Measurements from ENCODE around the gene TUFT1.

Gene TUFT1

DNA sequence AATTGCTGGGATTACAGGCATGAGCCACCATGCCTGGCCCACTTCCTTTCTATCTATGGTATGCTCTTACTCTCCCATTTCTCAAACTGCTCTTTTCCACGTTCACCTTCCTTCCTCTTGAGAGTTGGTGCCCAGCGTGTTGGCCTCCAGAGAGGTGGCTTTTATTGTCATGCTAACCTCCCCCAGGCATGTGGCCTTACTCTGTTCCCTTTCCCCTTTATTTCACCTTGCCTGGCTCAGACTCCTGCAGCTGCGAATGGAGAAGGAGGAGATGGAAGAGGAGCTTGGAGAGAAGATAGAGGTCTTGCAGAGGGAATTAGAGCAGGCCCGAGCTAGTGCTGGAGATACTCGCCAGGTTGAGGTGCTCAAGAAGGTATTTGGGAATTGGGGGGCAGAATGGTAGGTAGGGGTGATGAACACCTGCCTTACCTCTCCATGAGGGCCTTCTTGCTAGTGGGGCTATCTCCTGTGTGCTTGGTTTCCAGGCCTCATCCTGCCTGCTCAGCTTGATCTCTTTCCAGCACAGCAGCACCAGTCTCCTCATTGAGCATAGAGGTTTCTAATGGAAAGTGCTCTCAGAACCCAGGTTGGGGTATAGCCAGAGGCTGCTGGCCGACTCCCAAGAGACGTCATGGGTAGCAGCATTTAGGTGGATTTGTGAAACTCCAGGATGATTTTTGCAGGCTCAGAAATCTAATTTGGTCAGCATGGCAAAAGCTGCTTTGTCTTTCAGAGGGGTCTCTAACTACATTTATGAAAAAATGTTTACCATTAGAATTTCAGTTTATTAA, 13.2 kb upstream of the TUFT1 start:
- TF ChIP-seq, protein P1, sequence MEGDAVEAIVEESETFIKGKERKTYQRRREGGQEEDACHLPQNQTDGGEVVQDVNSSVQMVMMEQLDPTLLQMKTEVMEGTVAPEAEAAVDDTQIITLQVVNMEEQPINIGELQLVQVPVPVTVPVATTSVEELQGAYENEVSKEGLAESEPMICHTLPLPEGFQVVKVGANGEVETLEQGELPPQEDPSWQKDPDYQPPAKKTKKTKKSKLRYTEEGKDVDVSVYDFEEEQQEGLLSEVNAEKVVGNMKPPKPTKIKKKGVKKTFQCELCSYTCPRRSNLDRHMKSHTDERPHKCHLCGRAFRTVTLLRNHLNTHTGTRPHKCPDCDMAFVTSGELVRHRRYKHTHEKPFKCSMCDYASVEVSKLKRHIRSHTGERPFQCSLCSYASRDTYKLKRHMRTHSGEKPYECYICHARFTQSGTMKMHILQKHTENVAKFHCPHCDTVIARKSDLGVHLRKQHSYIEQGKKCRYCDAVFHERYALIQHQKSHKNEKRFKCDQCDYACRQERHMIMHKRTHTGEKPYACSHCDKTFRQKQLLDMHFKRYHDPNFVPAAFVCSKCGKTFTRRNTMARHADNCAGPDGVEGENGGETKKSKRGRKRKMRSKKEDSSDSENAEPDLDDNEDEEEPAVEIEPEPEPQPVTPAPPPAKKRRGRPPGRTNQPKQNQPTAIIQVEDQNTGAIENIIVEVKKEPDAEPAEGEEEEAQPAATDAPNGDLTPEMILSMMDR (conservative IDR thresholded peaks at IDR 0.05; ENCODE audit: low read depth, low read length), result no peak
- DNase-seq (ENCODE audit: low read depth), result no peak
- no peak overlapping the region for H3K4me3 ChIP-seq (ENCODE audit: low read depth, low read length)

DNA sequence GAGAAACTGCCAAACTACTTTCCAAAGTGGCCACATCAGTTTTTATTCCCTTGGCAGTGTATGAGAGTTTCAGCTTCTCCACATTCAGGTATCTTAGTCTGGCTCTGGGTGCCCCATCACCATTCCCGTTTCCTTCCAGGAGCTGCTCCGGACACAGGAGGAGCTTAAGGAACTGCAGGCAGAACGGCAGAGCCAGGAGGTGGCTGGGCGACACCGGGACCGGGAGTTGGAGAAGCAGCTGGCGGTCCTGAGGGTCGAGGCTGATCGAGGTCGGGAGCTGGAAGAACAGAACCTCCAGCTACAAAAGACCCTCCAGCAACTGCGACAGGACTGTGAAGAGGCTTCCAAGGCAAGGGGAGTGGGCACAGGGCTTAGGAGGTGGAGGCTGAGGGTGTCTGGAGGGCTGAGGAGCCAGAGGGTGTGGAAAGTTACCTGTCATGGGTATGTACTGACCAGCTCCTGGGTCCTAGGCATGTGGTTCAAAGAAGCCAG, 10.9 kb upstream of the TUFT1 start:
- H3K4me3 ChIP-seq (ENCODE audit: low read depth, low read length), result no peak overlapping the region
- DNase-seq (ENCODE audit: low read depth), result no peak
- TF ChIP-seq, protein P1 (conservative IDR thresholded peaks at IDR 0.05; ENCODE audit: low read depth, low read length), result no peak

DNA sequence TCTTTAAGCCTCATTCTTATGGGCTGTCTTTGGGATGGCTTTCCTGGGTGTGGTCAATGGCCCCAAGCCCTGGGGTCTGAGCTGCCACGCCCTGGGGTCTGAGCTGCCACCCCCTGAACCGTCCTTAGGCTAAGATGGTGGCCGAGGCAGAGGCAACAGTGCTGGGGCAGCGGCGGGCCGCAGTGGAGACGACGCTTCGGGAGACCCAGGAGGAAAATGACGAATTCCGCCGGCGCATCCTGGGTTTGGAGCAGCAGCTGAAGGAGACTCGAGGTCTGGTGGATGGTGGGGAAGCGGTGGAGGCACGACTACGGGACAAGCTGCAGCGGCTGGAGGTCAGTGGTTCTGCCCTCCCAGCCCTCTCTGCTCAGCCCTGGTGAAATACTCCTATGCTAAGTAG, 10.3 kb upstream of the TUFT1 start:
- TF ChIP-seq, protein P1 (conservative IDR thresholded peaks at IDR 0.05; ENCODE audit: low read depth, low read length), result no peak
- no peak for DNase-seq (ENCODE audit: low read depth)
- H3K4me3 ChIP-seq (ENCODE audit: low read depth, low read length), result no peak overlapping the region

DNA sequence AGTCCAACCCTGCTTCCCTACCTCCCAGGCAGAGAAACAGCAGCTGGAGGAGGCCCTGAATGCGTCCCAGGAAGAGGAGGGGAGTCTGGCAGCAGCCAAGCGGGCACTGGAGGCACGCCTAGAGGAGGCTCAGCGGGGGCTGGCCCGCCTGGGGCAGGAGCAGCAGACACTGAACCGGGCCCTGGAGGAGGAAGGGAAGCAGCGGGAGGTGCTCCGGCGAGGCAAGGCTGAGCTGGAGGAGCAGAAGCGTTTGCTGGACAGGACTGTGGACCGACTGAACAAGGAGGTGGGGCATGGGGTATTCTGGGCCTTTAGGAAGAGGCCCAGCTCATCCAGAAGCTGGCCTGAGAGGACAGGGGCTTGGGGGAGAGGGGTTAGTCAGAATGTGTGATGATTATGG, 9.6 kb upstream of the TUFT1 start:
- TF ChIP-seq, protein P1 (conservative IDR thresholded peaks at IDR 0.05; ENCODE audit: low read depth, low read length), result no peak
- DNase-seq (ENCODE audit: low read depth), result no peak
- H3K4me3 ChIP-seq (ENCODE audit: low read depth, low read length), result no peak overlapping the region

DNA sequence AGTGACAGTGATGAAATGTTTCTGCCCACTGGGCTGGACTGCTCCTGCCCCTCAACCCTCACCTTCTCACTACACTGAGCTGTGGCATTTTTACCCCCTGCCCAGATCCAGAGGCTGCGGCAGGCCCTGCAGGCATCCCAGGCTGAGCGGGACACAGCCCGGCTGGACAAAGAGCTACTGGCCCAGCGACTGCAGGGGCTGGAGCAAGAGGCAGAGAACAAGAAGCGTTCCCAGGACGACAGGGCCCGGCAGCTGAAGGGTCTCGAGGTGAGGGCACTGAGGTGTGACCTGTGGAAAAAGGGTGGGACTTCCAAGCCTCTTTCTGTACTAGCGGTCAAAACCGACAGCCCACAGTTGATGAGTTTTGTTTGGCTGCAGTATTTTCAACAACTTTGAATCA, 6.2 kb upstream of the TUFT1 start:
- no peak for DNase-seq (ENCODE audit: low read depth)
- TF ChIP-seq, protein P1 (conservative IDR thresholded peaks at IDR 0.05; ENCODE audit: low read depth, low read length), result no peak

DNA sequence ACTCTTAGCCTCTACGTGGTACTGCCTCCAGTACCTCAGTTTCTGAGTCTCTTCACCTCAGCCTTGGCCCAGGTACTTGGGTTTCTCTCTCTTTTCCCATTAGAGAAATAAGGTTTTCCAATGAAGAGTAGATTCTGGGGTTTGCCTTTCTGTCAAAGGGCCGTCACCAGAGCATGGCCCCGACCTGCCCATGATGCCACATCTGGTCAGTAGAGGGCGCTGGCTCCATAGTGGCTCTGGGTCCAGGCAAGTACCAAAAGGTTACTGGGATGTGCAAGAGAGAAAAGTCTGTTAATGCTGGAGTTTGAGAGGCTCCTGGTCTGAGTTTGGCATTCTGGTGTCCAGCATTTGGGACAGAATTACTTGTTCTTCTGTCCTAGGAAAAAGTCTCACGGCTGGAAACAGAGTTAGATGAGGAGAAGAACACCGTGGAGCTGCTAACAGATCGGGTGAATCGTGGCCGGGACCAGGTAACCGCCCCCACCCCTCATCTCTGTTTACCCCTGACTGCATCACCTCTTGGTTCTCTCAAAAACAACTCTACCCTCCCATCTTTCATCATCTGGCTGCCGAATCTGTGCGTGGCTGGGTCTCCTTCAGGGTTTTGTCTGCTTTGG, 5.3 kb upstream of the TUFT1 start:
- no peak overlapping the region for H3K4me3 ChIP-seq (ENCODE audit: low read depth, low read length)
- peak; percentile 78 for DNase-seq (ENCODE audit: low read depth)
- TF ChIP-seq, protein P1 (conservative IDR thresholded peaks at IDR 0.05; ENCODE audit: low read depth, low read length), result peak; percentile 98

More for the DNA sequence above, 6.2 kb upstream of the TUFT1 start:
- no peak overlapping the region for H3K4me3 ChIP-seq (ENCODE audit: low read depth, low read length)

Data from choroid plexus epithelial cell (primary cell).